C1 segment of cervical spinal cord (tissue), 14 donors: ENCODE data around the gene SSB.
A peak's percentile ranks its signal among the peaks of the same experiment; 100 is the strongest.
"Not testable (repeated sequence)": the region's sequence is repeated elsewhere in the genome, so short reads cannot be mapped to it uniquely, and the experiment has no call there.

Experiments used
- DNase-seq, 14 donors: peaks; one replicate each; lab custom pipeline; 2025; lab: John Stamatoyannopoulos, UW

The SSB gene

GRCh38 chr2:169828141-169828811, 29.6 kb downstream of the SSB start:
- peak in 12 of 14 donors; percentile 7 to 66 (median 42) for DNase-seq

DNA sequence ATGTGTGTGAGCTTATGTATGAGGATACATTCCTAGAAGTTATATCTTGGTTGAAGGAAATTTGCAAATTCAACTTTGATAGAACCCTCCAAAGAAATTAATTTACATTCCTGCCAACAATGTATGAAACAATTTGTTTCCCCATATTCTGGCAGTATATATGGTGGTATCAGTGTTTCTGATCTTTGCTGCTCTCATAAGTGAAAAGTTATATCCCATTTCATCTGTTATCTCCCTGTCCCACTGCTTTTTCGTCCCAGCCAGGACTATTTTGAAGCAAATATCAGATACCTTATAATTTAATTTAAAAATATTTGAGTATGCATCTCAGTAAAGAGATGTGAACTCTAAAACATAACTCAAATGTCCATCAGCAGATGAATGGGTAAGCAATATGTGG, 35.7 kb downstream of the SSB start:
- no peak for DNase-seq

GRCh38 chr2:169838743-169839489, 40.2 kb downstream of the SSB start:
- no peak for DNase-seq

GRCh38 chr2:169839954-169840746, 41.5 kb downstream of the SSB start:
- DNase-seq: no peak

- no peak for DNase-seq
These were observed 42.1 kb downstream of the SSB start for GRCh38 chr2:169840747-169841142.

- not testable (repeated sequence) for DNase-seq
These were observed 43.0 kb downstream of the SSB start for GRCh38 chr2:169841625-169842024.

- no peak for DNase-seq
These were observed 46.3 kb downstream of the SSB start for GRCh38 chr2:169845016-169845415.

DNA sequence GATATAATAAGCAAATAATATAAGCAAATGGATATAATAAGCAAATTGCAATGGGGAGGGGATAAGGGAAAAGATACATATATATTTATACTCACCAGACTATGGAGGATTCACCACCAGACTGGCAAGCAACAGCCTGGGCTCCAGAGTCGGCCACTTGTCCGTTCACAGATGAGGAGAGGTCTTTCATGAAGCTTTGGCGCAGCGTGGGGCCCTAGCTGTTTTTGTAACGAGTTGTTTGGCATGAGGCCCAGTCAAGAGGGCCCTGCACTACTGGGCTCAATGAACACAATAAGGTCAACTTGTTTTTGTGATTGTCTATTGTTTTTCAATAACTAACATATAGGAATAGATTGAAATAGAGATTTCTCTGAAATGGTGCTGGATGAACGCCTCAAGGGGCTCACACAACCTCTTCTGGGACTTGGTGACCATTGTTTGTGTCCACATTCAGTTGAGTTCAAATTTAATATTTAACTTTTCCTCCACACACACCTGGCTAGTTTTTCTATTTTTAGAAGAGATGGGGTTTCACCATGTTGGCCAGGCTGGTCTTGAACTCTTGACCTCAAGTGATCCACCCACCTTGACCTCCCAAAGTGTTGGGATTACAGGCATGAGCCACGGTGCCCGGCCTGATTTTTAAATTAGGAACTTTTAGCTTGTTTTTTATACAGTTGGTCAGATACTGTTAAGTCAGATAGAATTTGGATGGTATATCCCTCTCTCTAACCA, 50.5 kb downstream of the SSB start:
- peak in 9 of 14 donors; percentile 2 to 34 (median 15) for DNase-seq

DNA sequence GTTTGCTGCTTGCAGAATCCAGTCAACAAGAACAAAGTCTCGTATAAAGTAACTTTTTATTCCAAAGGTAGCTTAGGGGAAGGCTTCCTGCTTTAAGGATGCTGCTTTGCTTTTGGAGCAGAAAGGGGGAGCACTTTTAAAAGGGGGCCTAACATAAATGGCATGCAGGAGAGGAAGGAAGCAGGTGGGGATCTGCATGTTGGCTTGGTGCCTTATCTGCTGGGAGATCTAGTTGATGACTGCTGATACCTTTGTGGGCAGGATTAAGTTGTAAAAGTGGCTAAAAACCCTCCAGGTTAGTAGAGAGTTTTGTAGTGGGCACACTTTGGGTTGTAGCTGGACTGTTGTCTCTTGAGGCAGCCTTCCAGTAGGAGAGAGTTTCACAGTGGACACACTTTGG, 51.0 kb downstream of the SSB start:
- DNase-seq: no peak

GRCh38 chr2:169853041-169853668, 54.5 kb downstream of the SSB start:
- DNase-seq: no peak

DNA sequence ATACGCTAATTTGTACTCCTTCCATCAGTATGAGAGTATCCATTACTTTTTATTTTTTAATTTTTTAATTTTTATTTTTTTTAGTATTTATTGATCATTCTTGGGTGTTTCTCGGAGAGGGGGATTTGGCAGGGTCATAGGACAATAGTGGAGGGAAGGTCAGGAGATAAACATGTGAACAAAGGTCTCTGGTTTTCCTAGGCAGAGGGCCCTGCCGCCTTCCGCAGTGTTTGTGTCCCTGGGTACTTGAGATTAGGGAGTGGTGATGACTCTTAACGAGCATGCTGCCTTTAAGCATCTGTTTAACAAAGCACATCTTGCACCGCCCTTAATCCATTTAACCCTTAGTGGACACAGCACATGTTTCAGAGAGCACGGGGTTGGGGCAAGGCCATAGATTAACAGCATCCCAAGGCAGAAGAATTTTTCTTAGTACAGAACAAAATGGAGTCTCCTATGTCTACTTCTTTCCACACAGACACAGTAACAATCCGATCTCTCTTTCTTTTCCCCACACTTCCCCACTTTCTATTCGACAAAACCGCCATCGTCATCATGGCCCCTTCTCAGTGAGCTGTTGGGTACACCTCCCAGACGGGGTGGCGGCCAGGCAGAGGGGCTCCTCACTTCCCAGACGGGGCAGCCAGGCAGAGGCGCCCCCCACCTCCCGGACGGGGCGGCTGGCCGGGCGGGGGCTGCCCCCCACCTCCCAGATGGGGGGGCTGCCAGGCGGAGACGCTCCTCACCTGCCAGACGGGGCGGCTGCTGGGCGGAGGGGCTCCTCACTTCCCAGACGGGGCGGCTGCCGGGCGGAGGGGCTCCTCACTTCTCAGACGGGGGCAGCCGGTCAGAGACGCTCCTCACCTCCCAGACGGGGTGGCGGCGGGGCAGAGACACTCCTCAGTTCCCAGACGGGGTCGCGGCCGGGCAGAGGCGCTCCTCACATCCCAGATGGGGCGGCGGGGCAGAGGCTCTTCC, 56.9 kb downstream of the SSB start:
- DNase-seq: not testable (repeated sequence)

DNA sequence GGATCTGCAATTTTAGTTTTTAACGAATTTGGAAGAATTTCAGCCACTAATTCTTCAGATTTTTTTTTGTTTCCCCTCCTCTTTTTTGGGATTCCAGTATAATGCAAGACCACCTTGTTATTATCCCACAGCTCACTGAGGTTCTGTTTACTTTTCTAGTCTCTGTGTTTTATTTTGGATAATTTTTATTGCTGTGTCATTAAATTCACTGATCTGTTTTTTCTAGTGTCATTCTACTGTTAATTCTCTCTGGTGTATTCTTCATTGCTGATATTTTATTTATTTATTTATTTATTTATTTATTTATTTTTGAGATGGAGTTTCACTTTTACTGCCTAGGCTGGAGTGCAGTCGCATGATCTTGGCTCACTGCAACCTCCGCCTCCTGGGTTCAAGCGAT, 60.8 kb downstream of the SSB start:
- no peak for DNase-seq

- DNase-seq: no peak
These were observed 61.5 kb downstream of the SSB start for GRCh38 chr2:169860149-169860548.
